GM12801 (cell line): Measurements from ENCODE around the gene MYO1H.

ENCODE experiments used
- TF ChIP-seq, protein P1 (sequence below): IDR thresholded peaks from one replicate; pipeline ENCODE4 v1.5.1; 2011; ENCODE audit warnings: control low read depth; ENCODE audit not compliant: insufficient read length; ENCODE audit errors: extremely low read depth

The MYO1H gene

GRCh38 chr12:109447482-109447881, 99.8 kb downstream of the MYO1H start:
- TF ChIP-seq, protein P1, sequence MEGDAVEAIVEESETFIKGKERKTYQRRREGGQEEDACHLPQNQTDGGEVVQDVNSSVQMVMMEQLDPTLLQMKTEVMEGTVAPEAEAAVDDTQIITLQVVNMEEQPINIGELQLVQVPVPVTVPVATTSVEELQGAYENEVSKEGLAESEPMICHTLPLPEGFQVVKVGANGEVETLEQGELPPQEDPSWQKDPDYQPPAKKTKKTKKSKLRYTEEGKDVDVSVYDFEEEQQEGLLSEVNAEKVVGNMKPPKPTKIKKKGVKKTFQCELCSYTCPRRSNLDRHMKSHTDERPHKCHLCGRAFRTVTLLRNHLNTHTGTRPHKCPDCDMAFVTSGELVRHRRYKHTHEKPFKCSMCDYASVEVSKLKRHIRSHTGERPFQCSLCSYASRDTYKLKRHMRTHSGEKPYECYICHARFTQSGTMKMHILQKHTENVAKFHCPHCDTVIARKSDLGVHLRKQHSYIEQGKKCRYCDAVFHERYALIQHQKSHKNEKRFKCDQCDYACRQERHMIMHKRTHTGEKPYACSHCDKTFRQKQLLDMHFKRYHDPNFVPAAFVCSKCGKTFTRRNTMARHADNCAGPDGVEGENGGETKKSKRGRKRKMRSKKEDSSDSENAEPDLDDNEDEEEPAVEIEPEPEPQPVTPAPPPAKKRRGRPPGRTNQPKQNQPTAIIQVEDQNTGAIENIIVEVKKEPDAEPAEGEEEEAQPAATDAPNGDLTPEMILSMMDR: no peak

- TF ChIP-seq, protein P1: no peak
These were observed 100.6 kb downstream of the MYO1H start for GRCh38 chr12:109448272-109448671.

DNA sequence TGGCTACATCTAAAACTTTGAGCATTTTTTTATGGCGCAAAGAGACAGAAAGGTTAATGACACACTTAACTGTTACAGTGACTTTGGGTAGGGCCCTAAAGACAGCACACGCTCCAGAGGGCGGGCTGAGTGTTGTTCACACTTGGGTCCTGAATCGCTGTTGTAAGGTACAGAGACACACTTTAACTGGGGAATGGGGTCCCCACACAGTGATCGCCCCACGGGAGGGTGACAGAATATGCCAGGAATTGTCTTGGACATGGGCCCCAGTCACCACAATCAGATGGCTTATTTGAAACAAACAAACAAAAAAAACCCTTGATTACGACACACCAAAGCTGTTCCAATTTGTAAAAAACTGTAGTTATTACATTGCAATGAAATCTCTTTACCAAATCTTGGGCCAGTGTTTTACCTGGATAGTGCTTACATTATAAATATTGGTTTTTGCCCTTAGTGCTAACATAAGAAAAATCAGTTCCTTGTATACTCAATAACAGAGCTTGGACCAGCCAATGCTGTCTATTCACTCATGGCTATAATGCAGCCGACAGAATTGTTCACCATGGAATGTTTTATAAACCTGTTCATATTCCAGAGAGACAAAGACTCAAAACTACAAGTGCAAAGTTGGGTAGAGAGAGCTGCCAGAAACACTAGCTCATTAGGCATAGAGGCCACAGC, 101.1 kb downstream of the MYO1H start:
- TF ChIP-seq, protein P1: no peak

GRCh38 chr12:109449845-109450532, 102.3 kb downstream of the MYO1H start:
- TF ChIP-seq, protein P1: no peak

DNA sequence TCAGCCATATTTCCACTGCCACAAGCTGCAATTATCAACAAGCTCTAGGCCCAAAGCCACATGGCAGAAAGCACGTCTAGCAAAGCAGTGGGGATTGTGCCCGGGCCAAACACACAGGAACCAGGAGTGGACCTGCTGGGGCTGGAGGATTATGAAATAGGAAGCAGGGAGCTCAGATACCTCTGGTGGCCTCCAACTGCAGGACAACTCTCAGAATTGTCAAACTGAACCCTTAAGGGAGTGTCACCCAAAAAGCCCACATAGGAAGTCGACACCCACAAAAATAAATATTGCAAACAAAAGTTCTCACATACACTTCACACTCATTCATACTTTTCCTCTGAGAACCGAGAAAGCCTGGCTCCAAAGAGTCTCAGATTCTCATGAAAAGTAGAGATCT, 103.3 kb downstream of the MYO1H start:
- TF ChIP-seq, protein P1: no peak

DNA sequence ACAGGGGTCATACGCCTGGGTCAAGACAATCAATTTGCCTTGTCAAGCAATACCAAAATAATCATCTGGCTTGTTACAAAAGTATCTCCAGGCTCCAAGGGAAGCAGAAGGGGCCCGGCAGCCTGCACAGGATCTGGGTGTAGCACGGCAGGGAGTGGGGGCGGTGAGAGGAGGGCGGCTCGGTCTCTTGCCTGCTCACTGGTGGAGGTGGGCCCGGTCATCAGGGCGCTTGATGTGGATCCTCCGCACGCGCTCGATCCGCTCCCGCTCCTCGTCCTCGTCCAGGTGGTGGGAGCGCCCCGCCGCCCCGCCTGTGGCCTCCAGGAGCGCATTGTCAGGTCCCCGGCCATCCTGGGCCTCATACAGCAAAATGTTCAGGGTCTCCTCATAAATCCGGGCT, 103.7 kb downstream of the MYO1H start:
- TF ChIP-seq, protein P1: no peak

- TF ChIP-seq, protein P1: no peak
These were observed 104.8 kb downstream of the MYO1H start for GRCh38 chr12:109452489-109452888.
